IPS DF 6.9 (cell line): Measurements from ENCODE around the gene SOCS4.
"Not testable (repeated sequence)": the region's sequence is repeated elsewhere in the genome, so short reads cannot be mapped to it uniquely, and the experiment has no call there.

ENCODE experiments used
- DNase-seq: peaks from one replicate; pipeline ENCODE4 v3.0.0-alpha.2; 2013; ENCODE audit warnings: low read depth, low spot score
- H3K27ac ChIP-seq: one replicate; pipeline ENCODE4 v1.5.1; 2013; ENCODE audit warnings: low read length, control low read depth
- H3K27me3 ChIP-seq: 2 replicates; pipeline ENCODE4 v1.6.1; 2013; ENCODE audit warnings: mild to moderate bottlenecking, low read length; ENCODE audit not compliant: control insufficient read depth, insufficient read depth
- H3K36me3 ChIP-seq: 2 replicates; pipeline ENCODE4 v1.6.1; 2013; ENCODE audit warnings: low read length; ENCODE audit not compliant: control insufficient read depth, insufficient read depth
- H3K4me1 ChIP-seq: 2 replicates; pipeline ENCODE4 v1.6.1; 2013; ENCODE audit warnings: low read length; ENCODE audit not compliant: control insufficient read depth, insufficient read depth
- H3K4me3 ChIP-seq: 2 replicates; pipeline ENCODE4 v1.5.1; 2013; ENCODE audit warnings: mild to moderate bottlenecking, low read length
- H3K9me3 ChIP-seq: 2 replicates; pipeline ENCODE4 v1.6.1; 2013; ENCODE audit warnings: low read length, inconsistent platforms; ENCODE audit not compliant: control insufficient read depth, insufficient read depth
- WGBS: extraction: QIAGEN DNeasy Blood & Tissue Kit; methylation state at CpG from one replicate; pipeline ENCODE4 v1.1.7; 2013; ENCODE audit warnings: mixed read lengths, missing lambda C conversion rate; ENCODE audit not compliant: insufficient read length, insufficient coverage; 5-methylcytosine and 5-hydroxymethylcytosine counted together

Gene SOCS4

DNA sequence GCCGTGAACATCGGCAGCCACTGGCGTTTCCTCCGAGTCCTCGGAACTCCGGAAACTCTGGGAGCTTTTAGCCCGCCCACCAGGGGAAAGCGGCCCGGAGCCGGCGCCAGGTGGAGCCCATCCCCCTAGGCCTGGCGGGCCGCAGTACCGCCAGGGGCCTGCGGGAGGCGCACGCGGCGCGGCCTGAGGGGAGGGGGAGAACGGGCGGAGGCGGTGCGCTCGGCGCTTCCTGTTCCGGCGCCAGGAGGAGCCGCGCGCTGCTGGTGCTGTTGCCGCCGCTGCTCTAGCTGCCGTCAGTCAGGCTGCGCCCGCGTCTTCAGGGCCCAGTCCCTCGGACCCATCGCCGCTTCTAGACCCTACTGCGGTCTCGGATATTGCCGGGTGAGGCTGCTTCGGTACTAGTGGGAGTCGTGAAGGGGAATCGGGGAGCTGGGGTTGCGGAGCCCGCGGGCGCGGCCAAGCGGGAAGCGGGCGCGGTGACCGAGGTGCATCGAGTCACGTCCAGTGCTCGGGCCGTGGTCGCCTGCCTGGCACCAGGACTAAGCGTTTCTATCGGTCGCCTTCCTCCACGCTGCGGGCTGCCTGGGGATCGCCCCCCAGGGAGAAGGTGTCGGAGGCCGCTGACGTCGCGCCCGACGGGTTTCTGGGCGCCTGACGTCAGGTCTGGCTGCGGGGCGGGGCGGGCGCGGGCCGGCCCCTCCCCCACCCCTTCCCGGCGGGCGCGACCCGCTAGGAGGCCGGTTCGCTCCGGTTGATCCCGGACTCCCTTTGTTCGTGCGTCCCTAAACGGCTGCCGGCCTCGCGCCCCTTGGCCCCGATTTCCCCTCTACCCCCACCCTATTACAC lies 24.6 kb downstream of the SOCS4 start, which contains the start of gene MAPK1IP1L:
TSS of gene MAPK1IP1L (plus strand) at position 225 of the 846 bp plus-strand sequence. CDS start 10,037 bp downstream, outside the sequence.
- H3K36me3 ChIP-seq, result no peaks in the 10 kb centered on the region
- DNase-seq, result peak; percentile 67
- no peaks in the 10 kb centered on the region for H3K4me1 ChIP-seq
- no peaks in the 10 kb centered on the region for H3K9me3 ChIP-seq
- H3K4me3 ChIP-seq, result peak within 1 kb of the TSS; percentile 93
- no CpG with 5 or more reads among the region's 98 CpGs for WGBS
- H3K27me3 ChIP-seq, result no peaks in the 10 kb centered on the region
- no peak within 1 kb of the TSS for H3K27ac ChIP-seq

DNA sequence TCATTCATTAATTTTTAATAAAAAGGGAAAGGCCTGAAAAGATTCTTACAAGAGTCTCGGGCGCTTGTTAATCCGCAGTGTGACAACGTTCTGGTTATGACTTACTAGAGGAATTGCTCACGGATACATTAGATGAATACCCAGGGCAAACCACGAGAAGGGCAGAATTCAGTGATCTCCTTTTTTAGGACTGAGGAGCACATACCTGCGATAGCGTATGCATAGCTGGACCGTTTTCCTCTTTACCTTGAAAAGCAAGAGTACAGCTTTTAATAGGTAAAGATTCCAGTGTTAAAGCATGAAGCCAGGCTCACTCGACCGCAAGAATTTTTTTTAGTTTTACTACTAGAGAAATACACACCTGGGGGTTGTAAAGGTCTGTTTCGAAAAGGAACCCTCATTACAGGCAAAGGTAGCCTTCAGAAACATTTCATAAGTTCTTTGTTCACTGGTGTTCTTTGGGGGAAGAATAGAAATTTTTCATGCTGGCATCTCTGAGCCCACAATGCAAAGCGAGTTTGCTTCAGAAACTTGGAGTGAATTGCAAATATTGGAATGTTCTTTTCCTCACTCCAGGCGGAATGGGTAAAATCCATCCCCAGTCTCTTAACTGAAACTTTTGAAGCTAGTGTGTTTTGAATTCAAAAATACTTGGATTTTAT lies 25.4 kb downstream of the SOCS4 start:
- WGBS, result no CpG with 5 or more reads among the region's 14 CpGs
- Histone ChIP-seq H3K4me3 (peak overlapping the region; percentile 93; the same call in 1 of the 2 replicates), H3K27me3 (no peaks in the 10 kb centered on the region), H3K27ac (no peak overlapping the region), H3K36me3 (no peaks in the 10 kb centered on the region), H3K9me3 (no peaks in the 10 kb centered on the region), H3K4me1 (no peaks in the 10 kb centered on the region)
- DNase-seq, result no peak

DNA sequence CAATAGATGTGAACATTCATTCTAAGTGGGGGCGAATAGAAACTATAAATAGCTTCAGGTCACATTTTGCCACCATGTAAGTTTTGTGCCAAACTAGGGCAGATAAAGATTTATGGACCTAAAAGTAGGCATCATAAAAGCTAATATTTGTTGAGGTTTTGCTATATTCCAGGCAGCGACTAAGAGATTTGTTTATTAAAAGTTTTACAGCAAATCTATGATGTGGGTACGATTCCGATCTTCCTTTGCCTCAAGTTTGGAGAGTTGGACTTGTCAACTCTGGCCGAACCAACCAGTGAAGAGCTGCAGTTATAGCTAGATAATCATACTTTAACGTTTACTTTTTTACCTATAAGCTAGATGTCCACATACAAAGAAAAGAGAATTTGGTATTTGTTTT lies 26.0 kb downstream of the SOCS4 start:
- H3K4me3 ChIP-seq, result no peak overlapping the region; the same call in 1 of the 2 replicates
- no peaks in the 10 kb centered on the region for H3K4me1 ChIP-seq
- H3K27ac ChIP-seq, result no peak overlapping the region
- DNase-seq, result no peak
- H3K27me3 ChIP-seq, result no peaks in the 10 kb centered on the region
- no peaks in the 10 kb centered on the region for H3K9me3 ChIP-seq
- H3K36me3 ChIP-seq, result no peaks in the 10 kb centered on the region
- no CpG with 5 or more reads among the region's 6 CpGs for WGBS

DNA sequence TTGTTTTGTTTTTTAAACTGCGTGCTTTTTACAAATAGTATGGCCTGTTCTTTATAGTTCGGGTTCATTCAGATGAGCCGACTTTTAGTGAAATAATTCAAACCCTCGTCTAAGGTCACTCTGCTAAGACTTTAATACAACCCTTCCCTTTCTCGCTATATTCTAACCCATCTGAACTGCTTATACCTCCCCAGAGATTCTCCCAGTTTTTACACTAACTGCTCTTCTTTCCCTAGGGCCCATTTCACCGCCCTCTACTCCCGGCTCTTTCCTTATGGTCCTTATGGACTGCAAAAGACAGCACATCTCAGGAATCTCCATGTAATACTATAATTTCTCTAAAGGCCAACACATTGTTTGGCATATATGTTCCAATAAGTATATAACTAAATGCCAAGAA lies 26.5 kb downstream of the SOCS4 start:
- no peak overlapping the region for H3K27ac ChIP-seq
- no peaks in the 10 kb centered on the region for H3K36me3 ChIP-seq
- DNase-seq, result no peak
- no peaks in the 10 kb centered on the region for H3K9me3 ChIP-seq
- 100% methylated on average over 1 of the region's 7 CpGs for WGBS
- no peaks in the 10 kb centered on the region for H3K4me1 ChIP-seq
- H3K4me3 ChIP-seq, result no peak overlapping the region
- no peaks in the 10 kb centered on the region for H3K27me3 ChIP-seq

DNA sequence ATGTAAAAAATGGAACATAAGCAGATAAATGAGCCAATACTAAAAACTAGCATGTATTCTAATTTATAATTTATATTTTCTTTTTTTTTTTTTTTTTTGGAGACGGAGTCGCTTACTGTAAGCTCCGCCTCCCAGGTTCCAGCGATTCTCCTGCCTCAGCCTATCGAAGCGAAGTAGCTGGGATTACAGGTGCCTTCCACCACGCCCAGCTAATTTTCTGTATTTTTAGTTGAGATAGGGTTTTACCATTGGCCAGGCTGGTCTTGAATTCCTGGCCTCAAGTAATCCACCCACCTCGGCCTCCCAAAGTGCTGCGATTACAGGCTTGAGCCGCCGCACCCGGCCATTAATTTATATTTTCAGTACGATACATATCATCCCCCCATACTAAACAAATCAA lies 27.1 kb downstream of the SOCS4 start:
- Histone ChIP-seq H3K27ac (no peak overlapping the region), H3K9me3 (no peaks in the 10 kb centered on the region), H3K4me1 (no peaks in the 10 kb centered on the region), H3K4me3 (no peak overlapping the region), H3K36me3 (no peaks in the 10 kb centered on the region), H3K27me3 (no peaks in the 10 kb centered on the region)
- no peak for DNase-seq
- WGBS, result 97% methylated on average over 2 of the region's 13 CpGs

DNA sequence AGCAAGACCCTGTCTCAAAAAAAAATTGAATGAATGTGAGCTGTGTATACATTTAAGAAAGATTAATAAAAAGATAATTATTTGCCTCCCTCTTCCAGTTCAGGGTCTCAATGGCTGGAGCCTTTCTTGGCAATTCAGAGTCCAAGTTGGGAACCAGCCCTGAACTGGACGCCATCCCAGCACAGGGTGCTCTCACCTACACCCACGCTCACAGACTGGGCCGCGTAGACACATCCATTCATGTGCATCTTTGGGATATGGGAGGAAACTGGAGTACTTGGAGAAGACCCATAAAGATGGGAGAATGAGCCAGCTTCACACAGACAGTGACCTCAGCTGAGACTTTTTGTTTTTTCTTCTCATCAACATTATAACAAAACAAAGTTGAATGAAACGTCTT lies 30.9 kb downstream of the SOCS4 start:
- no peaks in the 10 kb centered on the region for H3K9me3 ChIP-seq
- no peak overlapping the region for H3K4me3 ChIP-seq
- H3K27me3 ChIP-seq, result no peaks in the 10 kb centered on the region
- H3K36me3 ChIP-seq, result peaks cover 6% of the 10 kb centered on the region; the same call in 1 of the 2 replicates
- no peaks in the 10 kb centered on the region for H3K4me1 ChIP-seq
- no peak for DNase-seq
- H3K27ac ChIP-seq, result no peak overlapping the region
- WGBS, result no CpG with 5 or more reads among the region's 5 CpGs

DNA sequence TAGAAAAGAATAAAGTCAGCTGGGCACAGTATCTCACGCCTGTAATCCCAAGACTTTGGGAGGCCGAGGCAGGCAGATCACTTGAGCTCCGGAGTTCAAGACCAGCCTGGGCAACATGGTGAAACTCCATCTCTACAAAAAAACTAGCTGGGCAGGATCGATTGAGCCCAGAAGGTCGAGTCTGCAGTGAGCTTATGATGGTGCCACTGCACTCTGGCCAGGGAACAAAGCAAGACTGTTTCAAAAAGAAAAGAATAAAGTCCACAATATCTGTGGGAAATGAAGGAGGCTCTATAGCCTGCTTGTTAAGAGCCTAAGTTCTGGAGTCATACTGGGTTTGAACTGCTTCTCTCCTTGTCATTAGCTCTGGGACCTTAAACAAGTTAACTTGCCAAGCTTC lies 32.3 kb downstream of the SOCS4 start:
- WGBS, result no CpG with 5 or more reads among the region's 5 CpGs
- H3K9me3 ChIP-seq, result no peaks in the 10 kb centered on the region
- DNase-seq, result no peak
- H3K4me3 ChIP-seq, result no peak overlapping the region
- no peaks in the 10 kb centered on the region for H3K4me1 ChIP-seq
- no peaks in the 10 kb centered on the region for H3K27me3 ChIP-seq
- peaks cover 8% of the 10 kb centered on the region; the same call in 1 of the 2 replicates for H3K36me3 ChIP-seq
- H3K27ac ChIP-seq, result no peak overlapping the region

DNA sequence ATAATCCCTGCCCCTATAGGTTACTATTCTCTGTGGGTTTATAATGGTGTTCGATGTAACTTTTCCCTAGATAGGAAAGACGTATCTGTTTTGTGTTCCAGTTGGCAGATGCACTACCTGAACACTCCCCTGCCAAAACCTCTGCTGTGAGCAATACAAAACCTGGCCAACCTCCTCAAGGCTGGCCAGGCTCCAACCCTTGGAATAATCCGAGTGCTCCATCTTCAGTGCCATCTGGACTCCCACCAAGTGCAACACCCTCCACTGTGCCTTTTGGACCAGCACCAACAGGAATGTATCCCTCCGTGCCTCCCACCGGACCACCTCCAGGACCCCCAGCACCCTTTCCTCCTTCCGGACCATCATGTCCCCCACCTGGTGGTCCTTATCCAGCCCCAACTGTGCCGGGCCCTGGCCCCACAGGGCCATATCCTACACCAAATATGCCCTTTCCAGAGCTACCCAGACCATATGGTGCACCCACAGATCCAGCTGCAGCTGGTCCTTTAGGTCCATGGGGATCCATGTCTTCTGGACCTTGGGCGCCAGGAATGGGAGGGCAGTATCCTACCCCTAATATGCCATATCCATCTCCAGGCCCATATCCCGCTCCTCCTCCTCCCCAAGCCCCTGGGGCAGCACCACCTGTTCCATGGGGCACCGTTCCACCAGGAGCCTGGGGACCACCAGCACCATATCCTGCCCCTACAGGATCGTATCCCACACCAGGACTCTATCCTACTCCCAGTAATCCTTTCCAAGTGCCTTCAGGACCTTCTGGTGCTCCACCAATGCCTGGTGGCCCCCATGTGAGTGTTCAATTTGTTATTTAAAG lies 35.7 kb downstream of the SOCS4 start:
- Histone ChIP-seq H3K9me3 (no peaks in the 10 kb centered on the region), H3K36me3 (peaks cover 10% of the 10 kb centered on the region; the same call in 1 of the 2 replicates), H3K27ac (no peak overlapping the region), H3K4me3 (no peak overlapping the region), H3K27me3 (no peaks in the 10 kb centered on the region), H3K4me1 (no peaks in the 10 kb centered on the region)
- DNase-seq, result no peak
- no CpG with 5 or more reads among the region's 11 CpGs for WGBS

DNA sequence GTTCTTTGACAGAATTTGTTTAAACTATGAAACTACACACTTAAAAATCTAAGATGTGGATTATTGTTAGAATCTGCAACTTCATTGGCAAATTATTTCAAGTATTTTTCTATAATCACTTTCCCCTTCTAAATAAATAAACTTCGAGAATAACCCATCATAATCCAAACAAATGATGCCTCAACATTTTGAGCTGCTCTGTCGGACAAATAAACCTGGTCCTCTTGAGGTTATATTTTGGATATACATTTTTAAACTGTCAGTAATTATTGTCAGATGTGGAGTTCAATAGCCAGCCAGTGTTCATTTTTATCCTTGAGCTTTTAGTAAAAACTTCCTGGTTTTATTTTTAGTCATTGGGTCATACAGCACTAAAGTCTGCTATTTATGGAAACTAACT lies 37.9 kb downstream of the SOCS4 start:
- not testable (repeated sequence) for H3K27ac ChIP-seq, H3K27me3 ChIP-seq, H3K9me3 ChIP-seq, H3K4me1 ChIP-seq, H3K4me3 ChIP-seq, DNase-seq, H3K36me3 ChIP-seq
- no CpG with 5 or more reads among the region's 2 CpGs for WGBS

DNA sequence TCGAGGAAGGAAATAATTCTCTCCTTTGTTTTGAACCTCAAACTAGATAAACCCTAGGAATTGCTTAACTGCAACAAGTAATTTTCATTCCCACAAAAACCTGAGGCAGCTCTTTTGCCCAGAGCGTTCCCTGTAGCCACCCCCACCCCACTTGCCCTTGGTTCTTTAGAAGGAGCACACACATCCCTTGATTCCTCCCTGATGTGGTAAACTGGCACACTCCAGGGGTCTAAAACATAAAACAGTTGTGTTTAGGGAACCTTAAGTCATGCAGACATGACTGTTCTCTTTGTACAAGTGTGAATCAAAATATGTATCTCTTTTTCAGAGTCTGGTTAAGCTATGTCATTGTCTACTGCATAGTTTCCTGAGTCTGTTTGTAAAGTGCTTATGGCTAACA lies 38.4 kb downstream of the SOCS4 start:
- no CpG with 5 or more reads among the region's 2 CpGs for WGBS
- H3K27me3 ChIP-seq, result no peaks in the 10 kb centered on the region
- no peak for DNase-seq
- H3K4me3 ChIP-seq, result no peak overlapping the region
- no peaks in the 10 kb centered on the region for H3K9me3 ChIP-seq
- H3K36me3 ChIP-seq, result peaks cover 10% of the 10 kb centered on the region; the same call in 1 of the 2 replicates
- no peaks in the 10 kb centered on the region for H3K4me1 ChIP-seq
- H3K27ac ChIP-seq, result no peak overlapping the region
